Measurements from ENCODE around the gene RTP5. TPM values are rescaled to one million over a fixed set of nuclear protein-coding genes. Genes with fewer than 3 reads are reported as not detected.

Gene RTP5
- total RNA-seq, 1 experiment from 2014 or later = not detected

- TF ChIP-seq, protein P1, sequence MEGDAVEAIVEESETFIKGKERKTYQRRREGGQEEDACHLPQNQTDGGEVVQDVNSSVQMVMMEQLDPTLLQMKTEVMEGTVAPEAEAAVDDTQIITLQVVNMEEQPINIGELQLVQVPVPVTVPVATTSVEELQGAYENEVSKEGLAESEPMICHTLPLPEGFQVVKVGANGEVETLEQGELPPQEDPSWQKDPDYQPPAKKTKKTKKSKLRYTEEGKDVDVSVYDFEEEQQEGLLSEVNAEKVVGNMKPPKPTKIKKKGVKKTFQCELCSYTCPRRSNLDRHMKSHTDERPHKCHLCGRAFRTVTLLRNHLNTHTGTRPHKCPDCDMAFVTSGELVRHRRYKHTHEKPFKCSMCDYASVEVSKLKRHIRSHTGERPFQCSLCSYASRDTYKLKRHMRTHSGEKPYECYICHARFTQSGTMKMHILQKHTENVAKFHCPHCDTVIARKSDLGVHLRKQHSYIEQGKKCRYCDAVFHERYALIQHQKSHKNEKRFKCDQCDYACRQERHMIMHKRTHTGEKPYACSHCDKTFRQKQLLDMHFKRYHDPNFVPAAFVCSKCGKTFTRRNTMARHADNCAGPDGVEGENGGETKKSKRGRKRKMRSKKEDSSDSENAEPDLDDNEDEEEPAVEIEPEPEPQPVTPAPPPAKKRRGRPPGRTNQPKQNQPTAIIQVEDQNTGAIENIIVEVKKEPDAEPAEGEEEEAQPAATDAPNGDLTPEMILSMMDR (conservative IDR thresholded peaks at IDR 0.05) = no peak
- no CpG with 5 or more reads among the region's 7 CpGs for WGBS (ENCODE audit: extremely low coverage, insufficient read length, low lambda C conversion rate)
These were observed 4.2 kb downstream of the RTP5 start for GRCh38 chr2:241873803-241874110.

More at GRCh38 chr2:241873803-241874110, 4.2 kb downstream of the RTP5 start:
- Histone ChIP-seq H2BK20ac (ENCODE audit: low read depth, low read length, poor library complexity, severe bottlenecking) (no peak overlapping the region), H2AFZ (ENCODE audit: low read length) (no peak overlapping the region), H3K18ac (ENCODE audit: insufficient read length, low read depth, low read length) (no peak overlapping the region), H4K20me1 (ENCODE audit: control insufficient read depth, insufficient read depth, insufficient read length) (no peaks in the 10 kb centered on the region), H3K4me1 (ENCODE audit: insufficient read depth, low read length) (no peaks in the 10 kb centered on the region), H2AK5ac (ENCODE audit: insufficient read length, low read length) (no peak overlapping the region), H3K79me2 (ENCODE audit: insufficient read depth, low read length) (no peaks in the 10 kb centered on the region), H3K4ac (ENCODE audit: low read depth, low read length) (no peak overlapping the region), H3K79me1 (ENCODE audit: insufficient read depth, low read depth, low read length, poor library complexity, severe bottlenecking) (no peaks in the 10 kb centered on the region), H3T11ph (ENCODE audit: low read length) (no peak overlapping the region), H2BK15ac (ENCODE audit: low read depth, low read length) (no peak overlapping the region), H3K14ac (ENCODE audit: insufficient read depth, low read length) (no peak overlapping the region), H3K56ac (ENCODE audit: insufficient read length, low read depth, low read length) (no peak overlapping the region), H4K5ac (ENCODE audit: insufficient read length, low read depth, low read length) (no peak overlapping the region), H3K9me3 (ENCODE audit: control insufficient read depth, low read depth, low read length) (no peaks in the 10 kb centered on the region), H2BK5ac (ENCODE audit: insufficient read length, low read length) (no peak overlapping the region), H3K9ac (ENCODE audit: extremely low read depth, insufficient read length, low read length) (no peak overlapping the region), H3K23ac (ENCODE audit: insufficient read length, low read depth, low read length) (no peak overlapping the region), H3K23me2 (ENCODE audit: insufficient read length, low read depth, low read length, poor library complexity, severe bottlenecking) (no peaks in the 10 kb centered on the region), H2BK12ac (ENCODE audit: insufficient read length, low read depth, low read length) (no peak overlapping the region), H2BK120ac (ENCODE audit: low read depth, low read length, poor library complexity, severe bottlenecking) (no peak overlapping the region), H4K8ac (replicated peaks; ENCODE audit: insufficient read length, low read depth, low read length) (no peak overlapping the region), H3K27ac (ENCODE audit: insufficient read length, low read depth, low read length) (no peak overlapping the region), H4K91ac (ENCODE audit: insufficient read length, low read depth, low read length) (no peak overlapping the region), H3K27me3 (ENCODE audit: insufficient read depth, low read length) (no peaks in the 10 kb centered on the region), H3K4me2 (ENCODE audit: insufficient read depth, insufficient read length, low read length) (no peak overlapping the region)
- DNase-seq = no peak
- Mint-ChIP-seq H3K27ac (no peak overlapping the region), H3K4me3 (peak overlapping the region in 1 of 2 experiments; percentile 50; a peak in 1 of 5 replicates), H3K9me3 (peaks cover 15 to 18% of the 10 kb centered on the region in 2 experiments), H3K4me1 (peaks cover 0 to 9% of the 10 kb centered on the region in 2 experiments; a peak in 2 of 4 replicates), H3K36me3 (ENCODE audit: insufficient read depth in 1 of 3, low read depth in 3 of 3) (peaks cover 0 to 7% (median 4%) of the 10 kb centered on the region in 3 experiments; a peak in 4 of 7 replicates), H3K27me3 (ENCODE audit: low read depth) (peaks cover 7% of the 10 kb centered on the region)

Data from H9 (cell line).